Bronchial epithelial cell (primary cell): ENCODE measurements around the gene ROR2. TPM values are rescaled to one million over a fixed set of nuclear protein-coding genes. Genes with fewer than 3 reads are reported as not detected.
A peak's percentile ranks its signal among the peaks of the same experiment; 100 is the strongest.
"Not testable (repeated sequence)": the region's sequence is repeated elsewhere in the genome, so short reads cannot be mapped to it uniquely, and the experiment has no call there.

Experiments
- DNase-seq: peaks from one replicate; pipeline ENCODE4 v3.0.0-alpha.2; 2010; ENCODE audit warnings: low read depth
- FAIRE-seq: peaks from 2 replicates; lab custom pipeline; 2011; peaks lifted over from hg19 to GRCh38; lab: Jason Lieb, UNC
- H3K27me3 ChIP-seq: 2 replicates; pipeline ENCODE4 v1.5.1; 2011; ENCODE audit warnings: low read length; ENCODE audit not compliant: control insufficient read depth, insufficient read depth
- H3K36me3 ChIP-seq: 2 replicates; pipeline ENCODE4 v1.5.1; 2011; ENCODE audit warnings: low read length; ENCODE audit not compliant: control insufficient read depth, insufficient read depth
- H3K4me3 ChIP-seq: 2 replicates; pipeline ENCODE4 v1.5.1; 2011; ENCODE audit warnings: mild to moderate bottlenecking, low read depth, low read length, control low read depth
- total RNA-seq: library from RNA; depleted of rRNA; stranded (reverse); fragments of >200 nt; gene quantifications from 2 replicates; pipeline ENCODE4 v1.2.1, GENCODE V29; 2014
- TF ChIP-seq, protein P1 (sequence below): IDR thresholded peaks from 2 replicates; pipeline ENCODE4 v1.5.1; 2011; ENCODE audit warnings: mild to moderate bottlenecking, moderate library complexity, low read length, control low read depth, inconsistent platforms; ENCODE audit not compliant: insufficient read depth, severe bottlenecking

Gene ROR2
- total RNA-seq, 1 donor from 2014 or later: 0.26 TPM

GRCh38 chr9:91796516-91796915 is 153.5 kb downstream of the ROR2 start:
- H3K36me3 ChIP-seq, DNase-seq, FAIRE-seq, H3K27me3 ChIP-seq, H3K4me3 ChIP-seq: not testable (repeated sequence)

- H3K27me3 ChIP-seq: no peaks in the 10 kb centered on the region
- no peak for FAIRE-seq
- no peak overlapping the region for H3K4me3 ChIP-seq
- H3K36me3 ChIP-seq: no peaks in the 10 kb centered on the region
- TF ChIP-seq, protein P1, sequence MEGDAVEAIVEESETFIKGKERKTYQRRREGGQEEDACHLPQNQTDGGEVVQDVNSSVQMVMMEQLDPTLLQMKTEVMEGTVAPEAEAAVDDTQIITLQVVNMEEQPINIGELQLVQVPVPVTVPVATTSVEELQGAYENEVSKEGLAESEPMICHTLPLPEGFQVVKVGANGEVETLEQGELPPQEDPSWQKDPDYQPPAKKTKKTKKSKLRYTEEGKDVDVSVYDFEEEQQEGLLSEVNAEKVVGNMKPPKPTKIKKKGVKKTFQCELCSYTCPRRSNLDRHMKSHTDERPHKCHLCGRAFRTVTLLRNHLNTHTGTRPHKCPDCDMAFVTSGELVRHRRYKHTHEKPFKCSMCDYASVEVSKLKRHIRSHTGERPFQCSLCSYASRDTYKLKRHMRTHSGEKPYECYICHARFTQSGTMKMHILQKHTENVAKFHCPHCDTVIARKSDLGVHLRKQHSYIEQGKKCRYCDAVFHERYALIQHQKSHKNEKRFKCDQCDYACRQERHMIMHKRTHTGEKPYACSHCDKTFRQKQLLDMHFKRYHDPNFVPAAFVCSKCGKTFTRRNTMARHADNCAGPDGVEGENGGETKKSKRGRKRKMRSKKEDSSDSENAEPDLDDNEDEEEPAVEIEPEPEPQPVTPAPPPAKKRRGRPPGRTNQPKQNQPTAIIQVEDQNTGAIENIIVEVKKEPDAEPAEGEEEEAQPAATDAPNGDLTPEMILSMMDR: no peak
- DNase-seq: peak; percentile 33
These were observed 154.3 kb downstream of the ROR2 start for GRCh38 chr9:91795598-91796241.

DNA sequence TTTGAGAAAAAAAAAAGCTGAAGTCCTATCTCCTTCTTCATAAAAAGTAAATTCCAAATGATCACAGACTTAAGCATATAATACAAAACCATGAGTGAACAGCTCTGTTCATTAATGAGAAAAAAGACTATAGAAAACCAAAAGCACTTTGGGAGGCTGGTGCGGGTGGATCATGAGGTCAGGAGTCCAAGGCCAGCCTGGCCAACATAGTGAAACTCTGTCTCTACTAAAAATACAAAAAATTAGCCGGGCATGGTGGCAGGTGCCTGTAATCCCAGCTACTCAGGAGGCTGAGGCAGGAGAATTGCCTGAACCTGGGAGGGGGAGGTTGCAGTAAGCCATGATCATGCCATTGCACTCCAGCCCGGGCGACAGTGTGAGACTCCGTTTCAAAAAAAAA is 156.7 kb downstream of the ROR2 start:
- H3K27me3 ChIP-seq, DNase-seq, H3K4me3 ChIP-seq, H3K36me3 ChIP-seq, FAIRE-seq: not testable (repeated sequence)

DNA sequence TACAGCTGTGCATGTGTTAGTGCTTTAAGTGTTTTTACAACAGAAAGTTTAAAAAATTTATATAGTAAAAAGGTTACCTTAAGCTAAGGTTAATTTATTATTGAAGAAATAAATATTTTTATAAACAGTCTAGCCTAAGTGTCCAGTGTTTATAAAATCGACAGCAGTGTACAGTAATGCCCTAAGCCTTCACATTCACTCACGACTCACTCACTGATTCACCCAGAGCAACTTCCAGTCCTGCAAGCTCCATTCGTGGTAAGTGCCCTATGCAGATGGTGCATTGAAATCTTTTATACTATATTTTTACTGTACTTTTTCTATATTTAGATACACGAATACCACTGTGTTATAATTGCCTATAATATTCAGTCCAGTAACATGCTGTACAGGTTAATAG is 159.1 kb downstream of the ROR2 start:
- Histone ChIP-seq H3K27me3 (no peaks in the 10 kb centered on the region), H3K4me3 (no peak overlapping the region), H3K36me3 (no peaks in the 10 kb centered on the region)
- FAIRE-seq (no peak), DNase-seq (peak; percentile 62)
- TF ChIP-seq, protein P1: no peak

DNA sequence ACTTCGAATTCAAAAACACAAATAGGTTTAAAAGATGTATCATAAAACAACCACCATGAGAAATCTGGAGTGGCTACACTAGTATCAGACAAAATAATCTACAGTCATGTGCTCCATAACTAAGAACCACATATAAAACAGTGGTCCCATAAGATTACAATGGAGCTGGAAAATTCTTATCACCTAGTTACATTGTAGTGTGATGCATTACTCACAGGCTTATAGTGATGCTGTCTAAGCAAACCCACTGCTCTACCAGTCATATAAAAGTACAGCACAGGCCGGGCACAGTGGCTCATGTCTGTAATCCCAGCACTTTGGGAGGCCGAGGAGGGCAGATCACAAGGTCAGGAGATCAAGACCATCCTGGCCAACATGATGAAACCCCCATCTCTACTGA is 160.1 kb downstream of the ROR2 start:
- DNase-seq (no peak), FAIRE-seq (no peak)
- no peaks in the 10 kb centered on the region for H3K36me3 ChIP-seq
- no peaks in the 10 kb centered on the region for H3K27me3 ChIP-seq
- TF ChIP-seq, protein P1: no peak
- H3K4me3 ChIP-seq: no peak overlapping the region

GRCh38 chr9:91787931-91788330 is 162.1 kb downstream of the ROR2 start:
- TF ChIP-seq, protein P1: no peak
- no peak for DNase-seq
- H3K36me3 ChIP-seq: no peaks in the 10 kb centered on the region
- H3K4me3 ChIP-seq: no peak overlapping the region
- no peak for FAIRE-seq
- no peaks in the 10 kb centered on the region for H3K27me3 ChIP-seq

GRCh38 chr9:91786132-91786896 is 163.7 kb downstream of the ROR2 start:
- TF ChIP-seq, protein P1: no peak
- no peak for FAIRE-seq
- no peak overlapping the region for H3K4me3 ChIP-seq
- DNase-seq: no peak
- no peaks in the 10 kb centered on the region for H3K27me3 ChIP-seq
- H3K36me3 ChIP-seq: no peaks in the 10 kb centered on the region
